H1 (cell line): ENCODE measurements around the gene ENPP6. TPM values are rescaled to one million over a fixed set of nuclear protein-coding genes. Genes with fewer than 3 reads are reported as not detected.

Experiments used
- CTCF ChIA-PET: fragments of 300-600 bp; sonication (Branson Sonifier 250); formaldehyde crosslinking; loops from one replicate; lab custom pipeline; 2021; ENCODE audit not compliant: partially characterized antibody; lab: Charles Lee
- POLR2A ChIA-PET: fragments of 300-600 bp; sonication (Branson Sonifier 250); formaldehyde crosslinking; loops from one replicate; lab custom pipeline; 2021; ENCODE audit warnings: inconsistent platforms; ENCODE audit not compliant: partially characterized antibody; lab: Charles Lee
- DNase-seq, 2 experiments: peaks; one replicate each; pipeline versions ENCODE4 v3.0.0 to v3.0.0-alpha.2; 2010 to 2022; ENCODE audit warnings: low spot score in 2 of 2, low read depth in 1 of 2, mixed read lengths in 1 of 2
- FAIRE-seq: peaks from 2 replicates; lab custom pipeline; 2011; peaks lifted over from hg19 to GRCh38; lab: Jason Lieb, UNC
- H2AFZ ChIP-seq: 2 replicates; pipeline ENCODE4 v1.8.1; 2012; ENCODE audit warnings: low read length, inconsistent platforms
- H2AK5ac ChIP-seq: 2 replicates; pipeline ENCODE4 v1.6.1; 2013; ENCODE audit warnings: low read depth, low read length
- H2BK120ac ChIP-seq: replicated peaks from 2 replicates; pipeline ENCODE3; 2013; ENCODE audit warnings: low read depth, low read length, inconsistent platforms
- H2BK12ac ChIP-seq: 2 replicates; pipeline ENCODE4 v1.6.1; 2013; ENCODE audit warnings: low read depth, low read length
- H2BK15ac ChIP-seq: 2 replicates; pipeline ENCODE4 v1.6.1; 2013; ENCODE audit warnings: low read length
- H2BK20ac ChIP-seq: 2 replicates; pipeline ENCODE4 v1.6.1; 2013; ENCODE audit warnings: low read length
- H2BK5ac ChIP-seq: 2 replicates; pipeline ENCODE4 v1.6.1; 2013; ENCODE audit warnings: low read depth, low read length
- H3K14ac ChIP-seq: 2 replicates; pipeline ENCODE4 v1.6.1; 2013; ENCODE audit warnings: inconsistent platforms; ENCODE audit not compliant: insufficient read length
- H3K18ac ChIP-seq: 2 replicates; pipeline ENCODE4 v1.6.1; 2013; ENCODE audit warnings: low read length; ENCODE audit errors: extremely low read depth
- H3K23ac ChIP-seq: 2 replicates; pipeline ENCODE4 v1.6.1; 2013; ENCODE audit warnings: inconsistent platforms; ENCODE audit not compliant: insufficient read length
- H3K23me2 ChIP-seq: 2 replicates; pipeline ENCODE4 v1.6.1; 2013; ENCODE audit warnings: low read depth, low read length
- H3K27ac ChIP-seq: 2 replicates; pipeline ENCODE4 v1.6.1; 2011; ENCODE audit warnings: low read depth, low read length, inconsistent platforms
- H3K27me3 ChIP-seq, 4 experiments: replicated peaks in 1 of 4; 1 replicate in 1 of 4; 2 replicates in 3 of 4; pipeline versions ENCODE4 v1.6.1 to v1.8.1; 2011 to 2013; ENCODE audit warnings: low read length in 3 of 4, mild to moderate bottlenecking in 3 of 4, inconsistent platforms in 2 of 4, mixed read lengths in 2 of 4, moderate library complexity in 1 of 4; ENCODE audit not compliant: control insufficient read depth in 3 of 4, insufficient read depth in 3 of 4; ENCODE audit errors: extremely low read depth in 1 of 4
- H3K36me3 ChIP-seq, 4 experiments: 2 replicates each; pipeline versions ENCODE4 v1.6.1 to v1.8.1; 2011 to 2013; ENCODE audit warnings: mild to moderate bottlenecking in 4 of 4, low read length in 3 of 4, moderate library complexity in 2 of 4, control low read depth in 1 of 4, inconsistent platforms in 1 of 4; ENCODE audit not compliant: insufficient read depth in 4 of 4, control insufficient read depth in 2 of 4
- H3K4ac ChIP-seq: replicated peaks from 2 replicates; pipeline ENCODE3; 2013; ENCODE audit warnings: low read length, low read depth, mixed read lengths, inconsistent platforms; ENCODE audit not compliant: insufficient read length
- H3K4me1 ChIP-seq, 4 experiments: replicated peaks in 1 of 4; 1 replicate in 1 of 4; 2 replicates in 3 of 4; pipeline versions ENCODE4 v1.6.1 to v1.8.1; 2011 to 2013; ENCODE audit warnings: low read length in 3 of 4, inconsistent platforms in 2 of 4, mixed read lengths in 1 of 4; ENCODE audit not compliant: insufficient read depth in 4 of 4, control insufficient read depth in 3 of 4
- H3K4me2 ChIP-seq, 2 experiments: 2 replicates each; pipeline versions ENCODE4 v1.6.1 to v1.8.1; 2011 to 2013; ENCODE audit warnings: low read depth in 2 of 2, low read length in 2 of 2, control low read depth in 1 of 2, inconsistent platforms in 1 of 2, mild to moderate bottlenecking in 1 of 2; ENCODE audit not compliant: insufficient read depth in 1 of 2
- H3K4me3 ChIP-seq, 4 experiments: fragments of 200-600, 300-600 bp in 1 of 4; sonication (generic), shearing (Covaris generic), sonication (Bioruptor Twin) in 1 of 4; 2 replicates each; pipeline versions ENCODE4 v1.5.1 to v1.8.1; 2011 to 2016; ENCODE audit warnings: low read length in 4 of 4, low read depth in 3 of 4, control low read depth in 2 of 4, inconsistent platforms in 2 of 4, mild to moderate bottlenecking in 2 of 4, mixed read lengths in 1 of 4, moderate library complexity in 1 of 4; ENCODE audit not compliant: insufficient read depth in 2 of 4; ENCODE audit errors: extremely low read depth in 1 of 4
- H3K56ac ChIP-seq: replicated peaks from 2 replicates; pipeline ENCODE3; 2013; ENCODE audit warnings: low read depth, mild to moderate bottlenecking, mixed read lengths, low read length, inconsistent platforms; ENCODE audit not compliant: insufficient read length
- H3K79me1 ChIP-seq: 2 replicates; pipeline ENCODE4 v1.6.1; 2013; ENCODE audit warnings: low read depth, low read length, control low read depth
- H3K79me2 ChIP-seq, 2 experiments: 2 replicates each; pipeline versions ENCODE4 v1.6.1 to v1.8.1; 2012 to 2013; ENCODE audit warnings: low read length in 2 of 2, mild to moderate bottlenecking in 2 of 2, inconsistent platforms in 1 of 2; ENCODE audit not compliant: insufficient read depth in 2 of 2, control insufficient read depth in 1 of 2
- H3K9ac ChIP-seq, 4 experiments: replicated peaks in 1 of 4; 1 replicate in 1 of 4; 2 replicates in 3 of 4; pipeline versions ENCODE4 v1.6.1 to v1.8.1; 2011 to 2013; ENCODE audit warnings: low read depth in 3 of 4, low read length in 3 of 4, control low read depth in 2 of 4, mild to moderate bottlenecking in 2 of 4, moderate library complexity in 2 of 4, inconsistent platforms in 1 of 4; ENCODE audit errors: extremely low read depth in 1 of 4
- H3K9me3 ChIP-seq, 2 experiments: 2 replicates each; pipeline versions ENCODE4 v1.6.1 to v1.8.1; 2012 to 2013; ENCODE audit warnings: mild to moderate bottlenecking in 2 of 2, moderate library complexity in 2 of 2, control low read depth in 1 of 2, inconsistent platforms in 1 of 2, low read depth in 1 of 2, low read length in 1 of 2, mixed read lengths in 1 of 2; ENCODE audit not compliant: insufficient read depth in 2 of 2
- H4K20me1 ChIP-seq, 2 experiments: replicated peaks in 1 of 2; 2 replicates each; pipeline versions ENCODE3 to v1.8.1; 2011 to 2013; ENCODE audit warnings: inconsistent platforms in 2 of 2, low read length in 2 of 2, mild to moderate bottlenecking in 1 of 2; ENCODE audit not compliant: insufficient read depth in 2 of 2, control insufficient read depth in 1 of 2
- H4K5ac ChIP-seq: 2 replicates; pipeline ENCODE4 v1.6.1; 2013; ENCODE audit warnings: low read length, low read depth, mixed read lengths, inconsistent platforms; ENCODE audit not compliant: insufficient read length
- H4K8ac ChIP-seq: 2 replicates; pipeline ENCODE4 v1.8.0; 2013; ENCODE audit warnings: mild to moderate bottlenecking, moderate library complexity, low read length, inconsistent platforms; ENCODE audit not compliant: insufficient read depth; ENCODE audit errors: extremely low read depth
- H4K91ac ChIP-seq: replicated peaks from 2 replicates; pipeline ENCODE3; 2013; ENCODE audit warnings: low read length, mixed read lengths, inconsistent platforms; ENCODE audit not compliant: insufficient read length
- GABPA ChIP-seq: IDR thresholded peaks from 2 replicates; pipeline ENCODE4 v1.6.1; 2011; ENCODE audit warnings: mild to moderate bottlenecking, low read length, moderate library complexity, borderline replicate concordance; ENCODE audit not compliant: insufficient read depth
- KDM5A ChIP-seq: fragments of 200-600 bp; IDR thresholded peaks from 2 replicates; pipeline ENCODE4 v1.7.1; 2012; ENCODE audit warnings: mild to moderate bottlenecking, low read length, inconsistent platforms, mixed read lengths
- MAFK ChIP-seq: IDR thresholded peaks from 2 replicates; pipeline ENCODE4 v1.6.1; 2012; ENCODE audit warnings: low read depth, mild to moderate bottlenecking, improper control_type of control experiment, low read length
- WGBS, 2 experiments: shearing (Covaris generic) in 1 of 2; methylation state at CpG; one replicate each; pipeline versions ENCODE4 v1.1.6 to v1.1.7; 2013 to 2015; ENCODE audit warnings: low lambda C conversion rate in 2 of 2, mixed read lengths in 2 of 2, inconsistent platforms in 1 of 2, low coverage in 1 of 2, missing lambda C conversion rate in 1 of 2; ENCODE audit not compliant: insufficient replicate concordance in 2 of 2, insufficient coverage in 1 of 2, insufficient read length in 1 of 2; ENCODE audit errors: extremely low coverage in 1 of 2, missing lambda C conversion rate in 1 of 2; 5-methylcytosine and 5-hydroxymethylcytosine counted together
- polyA plus RNA-seq, 7 experiments: library from polyadenylated mRNA; depleted of rRNA in 3 of 7; stranded (reverse) in 5 of 7; unstranded in 2 of 7; fragments of >200 nt in 5 of 7; fragments of 200-250 nt in 2 of 7; gene quantifications; 1 replicate in 5 of 7; 2 replicates in 1 of 7; 4 replicates in 1 of 7; pipeline versions ENCODE4 v1.2.1 to v1.2.3, GENCODE V29; 2011 to 2013; ENCODE audit warnings: missing spikeins in 2 of 7, mixed read lengths in 2 of 7
- total RNA-seq: library from RNA; stranded (reverse); fragmentation: NEBNext Ultra II Directional; extraction: Animal tissue kit (Norgen Biotek cat#: 25700); gene quantifications from 2 replicates; pipeline ENCODE4 v1.2.1, GENCODE V29; 2021

The ENPP6 gene
- total and polyA plus RNA-seq, 2 of the 8 experiments (the other 6 are each of a cell fraction or from before 2014, with no cell fraction given) = 0.11 to 0.20 TPM

DNA sequence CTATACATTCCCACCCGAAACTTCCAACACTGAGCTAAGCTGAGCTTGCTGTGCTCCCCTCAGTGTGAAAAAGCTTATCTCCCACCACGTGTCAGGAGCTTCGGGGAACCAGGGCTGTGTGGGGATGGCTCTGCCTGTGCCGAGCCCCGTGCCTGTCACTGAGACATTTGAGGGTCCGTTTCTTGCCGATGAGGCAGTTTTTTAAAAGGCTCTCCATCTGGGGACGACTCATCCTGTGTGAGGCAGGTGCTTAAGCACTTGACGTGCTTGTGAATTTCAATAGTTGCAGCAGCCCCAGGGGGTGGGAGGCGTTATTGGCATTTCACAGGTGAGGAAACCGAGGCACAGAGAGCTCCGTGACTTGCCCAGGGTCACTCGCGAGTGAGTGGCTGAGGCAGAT is 160.8 kb downstream of the ENPP6 start:
- Histone ChIP-seq H3K4me1 (peaks cover 0 to 6% (median 3%) of the 10 kb centered on the region in 4 experiments; a peak in 5 of 7 replicates), H3K4me2 (no peak overlapping the region), H3K23ac (no peak overlapping the region), H3K9ac (no peak overlapping the region), H2BK5ac (no peak overlapping the region), H3K79me1 (no peaks in the 10 kb centered on the region), H2BK12ac (no peak overlapping the region), H3K27me3 (peaks cover 0 to 1% (median 0%) of the 10 kb centered on the region in 4 experiments; a peak in 1 of 7 replicates), H4K8ac (peak overlapping the region; percentile 39; the same call in 1 of the 2 replicates), H2AK5ac (no peak overlapping the region), H2BK15ac (no peak overlapping the region), H3K18ac (no peak overlapping the region), H2BK120ac (no peak overlapping the region), H4K91ac (no peak overlapping the region), H3K56ac (no peak overlapping the region), H3K14ac (no peak overlapping the region), H2AFZ (peak overlapping the region; percentile 44; the same call in 1 of the 2 replicates), H3K79me2 (no peaks in the 10 kb centered on the region), H2BK20ac (no peak overlapping the region), H3K9me3 (no peaks in the 10 kb centered on the region), H4K20me1 (no peaks in the 10 kb centered on the region), H3K36me3 (no peaks in the 10 kb centered on the region), H4K5ac (no peak overlapping the region), H3K4ac (no peak overlapping the region), H3K27ac (no peak overlapping the region), H3K23me2 (no peaks in the 10 kb centered on the region), H3K4me3 (no peak overlapping the region)
- FAIRE-seq (no peak), DNase-seq (no peak)
- 80% methylated on average over 14 of the region's 14 CpGs; no CpG with 5 or more reads in 1 of the 2 experiments for WGBS, 2 experiments
- TF ChIP-seq KDM5A = no peak
- peak; percentile 54 for TF ChIP-seq MAFK
- no peak for TF ChIP-seq GABPA
- ChIA-PET POLR2A (no interaction called here), CTCF (interaction anchor here (1.1 kb wide), 1 partner anchor 113 kb away, joined by 3 read pairs; no protein-coding TSS in a partner anchor)
